ENCODE results near the gene DGKD. TPM values are rescaled to one million over a fixed set of nuclear protein-coding genes. Genes with fewer than 3 reads are reported as not detected.
A peak's percentile ranks its signal among the peaks of the same experiment; 100 is the strongest.

Gene DGKD, protein sequence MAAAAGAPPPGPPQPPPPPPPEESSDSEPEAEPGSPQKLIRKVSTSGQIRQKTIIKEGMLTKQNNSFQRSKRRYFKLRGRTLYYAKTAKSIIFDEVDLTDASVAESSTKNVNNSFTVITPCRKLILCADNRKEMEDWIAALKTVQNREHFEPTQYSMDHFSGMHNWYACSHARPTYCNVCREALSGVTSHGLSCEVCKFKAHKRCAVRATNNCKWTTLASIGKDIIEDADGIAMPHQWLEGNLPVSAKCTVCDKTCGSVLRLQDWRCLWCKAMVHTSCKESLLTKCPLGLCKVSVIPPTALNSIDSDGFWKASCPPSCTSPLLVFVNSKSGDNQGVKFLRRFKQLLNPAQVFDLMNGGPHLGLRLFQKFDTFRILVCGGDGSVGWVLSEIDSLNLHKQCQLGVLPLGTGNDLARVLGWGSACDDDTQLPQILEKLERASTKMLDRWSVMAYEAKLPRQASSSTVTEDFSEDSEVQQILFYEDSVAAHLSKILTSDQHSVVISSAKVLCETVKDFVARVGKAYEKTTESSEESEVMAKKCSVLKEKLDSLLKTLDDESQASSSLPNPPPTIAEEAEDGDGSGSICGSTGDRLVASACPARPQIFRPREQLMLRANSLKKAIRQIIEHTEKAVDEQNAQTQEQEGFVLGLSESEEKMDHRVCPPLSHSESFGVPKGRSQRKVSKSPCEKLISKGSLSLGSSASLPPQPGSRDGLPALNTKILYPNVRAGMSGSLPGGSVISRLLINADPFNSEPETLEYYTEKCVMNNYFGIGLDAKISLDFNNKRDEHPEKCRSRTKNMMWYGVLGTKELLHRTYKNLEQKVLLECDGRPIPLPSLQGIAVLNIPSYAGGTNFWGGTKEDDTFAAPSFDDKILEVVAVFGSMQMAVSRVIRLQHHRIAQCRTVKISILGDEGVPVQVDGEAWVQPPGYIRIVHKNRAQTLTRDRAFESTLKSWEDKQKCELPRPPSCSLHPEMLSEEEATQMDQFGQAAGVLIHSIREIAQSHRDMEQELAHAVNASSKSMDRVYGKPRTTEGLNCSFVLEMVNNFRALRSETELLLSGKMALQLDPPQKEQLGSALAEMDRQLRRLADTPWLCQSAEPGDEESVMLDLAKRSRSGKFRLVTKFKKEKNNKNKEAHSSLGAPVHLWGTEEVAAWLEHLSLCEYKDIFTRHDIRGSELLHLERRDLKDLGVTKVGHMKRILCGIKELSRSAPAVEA
- 53.7 TPM for polyA plus RNA-seq (2012; ENCODE audit: low read depth, missing spikeins)

DNA sequence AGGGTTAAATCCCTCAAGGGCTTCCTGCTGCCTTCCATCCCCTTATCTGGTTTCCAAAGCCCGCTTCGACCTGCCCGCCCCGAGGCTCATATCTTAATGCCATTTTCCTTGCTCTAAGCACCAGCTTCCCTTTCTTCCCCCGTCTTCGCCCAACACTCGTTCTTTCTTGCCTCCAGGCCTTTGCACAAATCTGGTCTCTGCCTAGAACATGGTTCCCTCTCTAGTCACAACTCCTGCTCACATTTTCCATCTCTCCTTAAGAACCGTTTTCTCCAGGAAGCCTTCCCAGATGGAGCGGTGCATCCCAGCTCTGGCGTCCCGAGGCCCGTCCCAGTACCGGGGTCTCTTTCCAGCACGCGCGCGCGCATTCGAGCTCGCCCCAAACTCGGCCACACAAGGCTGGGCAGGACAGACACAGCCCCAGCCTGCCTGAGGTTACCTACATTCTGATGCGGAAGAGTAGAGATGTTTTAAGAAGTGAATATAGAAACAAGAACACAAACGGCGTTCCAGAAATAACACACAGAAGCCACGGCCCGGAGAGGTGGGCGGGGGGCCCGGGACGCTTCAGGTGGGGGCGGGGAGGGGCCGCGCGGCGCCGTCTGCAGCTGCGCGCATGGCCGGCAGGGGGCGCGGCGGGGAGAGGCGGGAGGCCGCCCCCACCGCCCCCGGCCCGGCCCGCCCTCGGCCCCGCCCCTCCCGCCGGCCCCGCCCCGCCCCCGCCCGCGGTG lies at the start of gene DGKD:
Gene DGKD (plus strand): TSS at position 726 of the 731 bp plus-strand sequence. CDS start 25 bp downstream, outside the sequence.
- FAIRE-seq (peak; percentile 91), DNase-seq (ENCODE audit: insufficient read length, low spot score) (peak; percentile 82)
- TF ChIP-seq POLR2A (IDR thresholded peaks at IDR 0.05; ENCODE audit: low read depth, low read length), result peak; percentile 76; the same call in 1 of the 2 replicates
- TF ChIP-seq PAX5 (IDR thresholded peaks at IDR 0.05; ENCODE audit: insufficient read depth, low read length, severe bottlenecking), result no peak
- TF ChIP-seq TAF1 (IDR thresholded peaks at IDR 0.05; ENCODE audit: low read depth, low read length), result 0 out of 2 replicates have a peak, but pooled peaks have one; percentile 40
- peak; percentile 50; the same call in 1 of the 2 replicates for TF ChIP-seq POLR2AphosphoS5 (IDR thresholded peaks at IDR 0.05; ENCODE audit: low read depth, low read length)

DNA sequence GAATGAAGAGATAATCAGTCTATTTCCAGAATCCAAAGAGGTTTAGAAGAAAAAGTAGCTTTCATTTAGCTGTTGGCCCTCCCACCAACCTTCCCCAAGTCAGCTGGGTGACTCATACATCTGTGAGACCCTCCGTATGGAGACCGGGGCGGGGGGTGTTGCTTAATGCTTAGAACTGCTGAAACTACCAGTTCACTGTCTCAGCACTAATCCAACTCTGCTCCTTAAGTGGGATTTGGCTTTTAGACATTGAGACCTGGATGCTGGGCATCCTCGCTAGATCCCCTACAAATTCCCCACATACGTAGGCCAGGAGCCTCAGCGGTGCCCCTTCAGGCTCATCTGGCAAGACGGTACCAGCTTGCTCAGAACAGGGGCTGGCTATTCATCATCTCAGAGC lies 46.7 kb upstream of the DGKD start, which contains the start of gene SAG:
Gene SAG (plus strand): TSS at position 252 of the 400 bp plus-strand sequence. CDS start 1,374 bp downstream, outside the sequence.
- DNase-seq (ENCODE audit: insufficient read length, low spot score) (no peak), FAIRE-seq (no peak)
- no peak for TF ChIP-seq POU2F2 (IDR thresholded peaks at IDR 0.05; ENCODE audit: low read depth, low read length)
- no peak for TF ChIP-seq TAF1 (IDR thresholded peaks at IDR 0.05; ENCODE audit: low read depth, low read length)
- no peak for TF ChIP-seq PAX5 (IDR thresholded peaks at IDR 0.05; ENCODE audit: insufficient read depth, low read length, severe bottlenecking)
- TF ChIP-seq SPI1 (IDR thresholded peaks at IDR 0.05; ENCODE audit: low read depth, low read length), result no peak
- no peak for TF ChIP-seq POLR2A (IDR thresholded peaks at IDR 0.05; ENCODE audit: low read depth, low read length)
- no peak for TF ChIP-seq POLR2AphosphoS5 (IDR thresholded peaks at IDR 0.05; ENCODE audit: low read depth, low read length)

DNA sequence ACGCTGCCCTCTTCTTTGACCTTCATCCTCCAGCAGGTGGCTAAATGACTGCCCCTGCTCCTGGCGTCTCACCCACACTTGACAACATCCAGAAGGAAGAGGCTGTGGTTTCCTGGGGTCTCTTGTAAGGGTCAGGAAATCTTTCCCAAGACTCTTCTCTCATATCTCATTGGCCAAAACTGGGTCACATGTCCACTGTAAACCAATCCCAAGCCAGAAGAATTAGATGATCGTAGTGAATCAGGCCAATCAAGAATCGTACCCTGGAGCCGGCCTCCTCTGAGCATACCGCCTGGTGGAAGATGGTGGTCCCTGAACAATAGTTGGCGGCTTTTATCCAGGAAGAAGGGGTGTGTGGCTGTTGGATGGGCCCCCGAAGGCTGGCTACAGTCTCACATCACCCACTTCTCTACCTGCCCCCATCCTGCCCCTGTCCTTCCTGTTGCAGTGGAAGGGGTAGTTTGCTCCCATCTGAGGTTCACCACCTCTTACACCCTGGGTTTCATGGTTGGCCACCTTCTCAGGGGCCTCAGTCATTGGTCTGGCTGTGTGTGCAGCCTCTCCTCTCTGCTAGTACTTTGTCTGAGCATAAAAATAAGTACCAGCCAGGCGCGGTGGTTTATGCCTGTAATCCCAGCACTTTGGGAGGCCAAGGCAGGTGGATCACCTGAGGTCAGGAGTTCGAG lies 42.9 kb upstream of the DGKD start:
- DNase-seq (ENCODE audit: insufficient read length, low spot score) (no peak), FAIRE-seq (no peak)
- TF ChIP-seq TAF1 (IDR thresholded peaks at IDR 0.05; ENCODE audit: low read depth, low read length) (no peak), POLR2AphosphoS5 (IDR thresholded peaks at IDR 0.05; ENCODE audit: low read depth, low read length) (no peak), SPI1 (IDR thresholded peaks at IDR 0.05; ENCODE audit: low read depth, low read length) (no peak), POU2F2 (IDR thresholded peaks at IDR 0.05; ENCODE audit: low read depth, low read length) (no peak), POLR2A (IDR thresholded peaks at IDR 0.05; ENCODE audit: low read depth, low read length) (no peak), PAX5 (IDR thresholded peaks at IDR 0.05; ENCODE audit: insufficient read depth, low read length, severe bottlenecking) (no peak)

DNA sequence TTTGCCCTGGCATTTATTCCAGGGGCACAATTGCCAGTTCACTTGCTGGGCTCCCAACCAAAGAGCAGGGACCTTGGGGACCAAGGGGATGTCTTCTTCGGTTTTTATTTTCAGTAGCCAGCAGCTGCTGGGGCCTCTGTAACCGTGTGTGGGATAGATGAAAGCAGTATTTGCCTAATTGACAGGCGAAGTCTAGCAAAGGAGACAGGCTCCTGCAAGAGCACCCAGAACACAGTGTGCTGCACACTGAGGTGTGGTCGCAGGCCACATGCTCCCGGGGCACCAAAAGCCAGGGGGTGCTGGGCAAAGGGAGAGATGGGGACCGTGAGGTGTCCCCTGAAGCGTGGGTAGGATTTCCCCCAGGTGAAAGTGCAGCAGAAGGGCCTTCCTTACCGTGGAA lies 41.4 kb upstream of the DGKD start:
- TF ChIP-seq TAF1 (IDR thresholded peaks at IDR 0.05; ENCODE audit: low read depth, low read length), result no peak
- FAIRE-seq (peak; percentile 58), DNase-seq (ENCODE audit: insufficient read length, low spot score) (no peak)

DNA sequence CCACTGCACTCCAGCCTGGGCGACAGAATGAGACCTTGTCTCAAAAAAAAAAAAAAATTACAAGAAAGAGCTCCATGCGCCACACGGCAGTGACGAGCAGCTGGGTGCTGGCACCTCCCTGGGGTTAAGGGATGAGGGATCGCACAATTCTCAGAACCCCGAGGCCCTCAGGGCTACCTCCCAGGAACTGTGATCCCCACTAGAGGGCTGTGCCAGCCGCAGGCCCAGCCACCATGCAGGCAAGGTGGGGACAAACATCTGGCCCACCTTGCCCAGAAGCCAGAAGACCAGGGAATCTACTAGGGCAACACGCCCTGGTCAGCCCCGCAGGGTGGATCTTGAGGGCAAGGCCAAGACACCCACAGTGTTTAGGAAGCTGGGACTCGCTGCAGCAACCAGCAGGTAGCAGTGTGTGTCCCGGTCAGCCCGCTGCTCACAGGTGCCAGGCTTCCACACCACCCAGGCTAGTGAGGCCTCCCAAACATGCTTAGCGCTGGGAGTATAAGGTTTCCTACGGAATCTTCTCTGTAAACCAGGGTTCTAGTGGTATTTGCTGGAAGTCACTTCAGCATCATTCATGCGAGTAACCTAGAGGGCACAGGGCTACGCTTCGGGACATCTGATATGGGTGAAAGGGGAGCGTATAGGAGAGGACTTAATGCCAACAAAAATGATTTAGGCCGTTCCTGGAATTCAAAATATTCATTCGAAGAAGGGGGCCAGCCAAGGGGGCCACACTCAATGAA lies 39.9 kb upstream of the DGKD start:
- FAIRE-seq, result no peak
- TF ChIP-seq POLR2AphosphoS5 (IDR thresholded peaks at IDR 0.05; ENCODE audit: low read depth, low read length) (no peak), POLR2A (IDR thresholded peaks at IDR 0.05; ENCODE audit: low read depth, low read length) (no peak)
- DNase-seq (ENCODE audit: insufficient read length, low spot score), result no peak

DNA sequence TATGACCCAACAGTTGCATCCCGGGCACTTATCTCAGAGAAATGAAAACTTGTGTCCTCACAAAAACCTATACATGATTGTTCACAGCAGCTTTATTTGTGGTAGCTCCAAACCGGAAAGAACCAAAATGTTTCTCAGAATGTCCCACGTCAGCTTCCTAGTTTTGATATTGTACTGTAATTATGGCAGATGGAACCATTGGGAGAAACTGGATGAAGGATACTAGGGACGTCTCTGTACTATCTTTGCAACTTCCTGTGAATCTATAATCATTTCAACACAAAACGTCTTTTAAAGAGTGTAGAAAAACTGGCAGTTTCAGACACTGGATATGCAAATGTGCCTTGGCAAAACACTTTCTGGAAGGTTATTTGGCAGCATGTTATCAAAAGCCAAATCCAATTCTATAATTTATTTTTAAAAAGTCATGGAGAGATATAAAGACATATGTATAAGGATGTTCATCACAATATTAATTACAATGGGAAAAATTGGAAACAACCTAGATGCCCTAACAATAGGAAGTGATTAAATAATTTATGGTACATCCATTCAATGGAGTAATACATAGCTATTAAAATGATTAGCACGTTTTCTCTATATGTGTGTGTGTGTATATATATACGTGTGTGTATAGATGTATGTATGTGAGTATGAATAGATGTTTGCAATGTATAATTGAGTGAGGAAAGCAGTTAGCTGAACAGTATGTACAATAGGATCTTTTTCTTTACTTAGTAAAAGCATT lies 36.9 kb upstream of the DGKD start:
- DNase-seq (ENCODE audit: insufficient read length, low spot score) (no peak), FAIRE-seq (no peak)
- TF ChIP-seq POU2F2 (IDR thresholded peaks at IDR 0.05; ENCODE audit: low read depth, low read length) (no peak), PAX5 (IDR thresholded peaks at IDR 0.05; ENCODE audit: insufficient read depth, low read length, severe bottlenecking) (no peak), POLR2A (IDR thresholded peaks at IDR 0.05; ENCODE audit: low read depth, low read length) (no peak), POLR2AphosphoS5 (IDR thresholded peaks at IDR 0.05; ENCODE audit: low read depth, low read length) (no peak), SPI1 (IDR thresholded peaks at IDR 0.05; ENCODE audit: low read depth, low read length) (no peak), TAF1 (IDR thresholded peaks at IDR 0.05; ENCODE audit: low read depth, low read length) (no peak)

DNA sequence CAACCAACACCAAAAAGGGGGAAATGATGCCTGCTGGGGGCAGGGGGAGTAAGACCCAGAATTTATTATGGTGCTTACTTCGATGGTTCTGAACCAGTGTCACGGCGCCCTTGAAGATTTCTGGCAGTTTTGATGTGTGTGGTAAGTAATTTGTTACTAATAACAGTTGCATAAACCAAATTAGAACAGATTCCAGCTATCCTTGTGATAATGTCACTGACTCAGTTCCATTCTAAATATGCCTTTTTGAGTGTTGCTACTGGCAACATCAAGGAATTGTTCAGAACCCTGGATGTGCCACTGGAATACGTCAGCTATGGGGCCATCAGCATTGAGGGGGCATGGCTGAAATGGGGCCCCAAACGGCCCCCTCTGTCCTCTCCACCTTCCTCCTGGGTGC lies 35.0 kb upstream of the DGKD start:
- TF ChIP-seq SPI1 (IDR thresholded peaks at IDR 0.05; ENCODE audit: low read depth, low read length), result no peak
- TF ChIP-seq PAX5 (IDR thresholded peaks at IDR 0.05; ENCODE audit: insufficient read depth, low read length, severe bottlenecking), result no peak
- no peak for TF ChIP-seq TAF1 (IDR thresholded peaks at IDR 0.05; ENCODE audit: low read depth, low read length)
- no peak for TF ChIP-seq POLR2AphosphoS5 (IDR thresholded peaks at IDR 0.05; ENCODE audit: low read depth, low read length)
- no peak for TF ChIP-seq POU2F2 (IDR thresholded peaks at IDR 0.05; ENCODE audit: low read depth, low read length)
- TF ChIP-seq POLR2A (IDR thresholded peaks at IDR 0.05; ENCODE audit: low read depth, low read length), result no peak
- DNase-seq (ENCODE audit: insufficient read length, low spot score) (no peak), FAIRE-seq (no peak)

Measured in GM12891 (cell line).